HEK293T (cell line): ENCODE data around the gene BCOR.

Source experiments
- ARNT ChIP-seq: fragments of 450-650 bp; IDR thresholded peaks from 2 replicates; pipeline ENCODE4 v1.6.1; 2017; ENCODE audit warnings: mild to moderate bottlenecking
- BHLHE40 ChIP-seq: fragments of 450-650 bp; IDR thresholded peaks from 2 replicates; pipeline ENCODE4 v1.6.1; 2016; ENCODE audit warnings: mild to moderate bottlenecking, moderate library complexity, borderline replicate concordance
- ELF4 ChIP-seq: fragments of 450-650 bp; IDR thresholded peaks from 2 replicates; pipeline ENCODE4 v1.6.1; 2017; ENCODE audit warnings: antibody characterized with exemption
- FOXK2 ChIP-seq: fragments of 450-650 bp; IDR thresholded peaks from 2 replicates; pipeline ENCODE4 v1.6.1; 2016; ENCODE audit warnings: mild to moderate bottlenecking
- FOXM1 ChIP-seq: fragments of 450-650 bp; IDR thresholded peaks from 2 replicates; pipeline ENCODE4 v1.6.1; 2017; ENCODE audit warnings: mild to moderate bottlenecking, borderline replicate concordance
- HDGF ChIP-seq: fragments of 450-650 bp; IDR thresholded peaks from 2 replicates; pipeline ENCODE4 v1.6.1; 2017; ENCODE audit warnings: antibody characterized with exemption, borderline replicate concordance
- LEF1 ChIP-seq: fragments of 450-650 bp; IDR thresholded peaks from 2 replicates; pipeline ENCODE4 v1.6.1; 2017; ENCODE audit warnings: mild to moderate bottlenecking, borderline replicate concordance
- NFRKB ChIP-seq: fragments of 450-650 bp; IDR thresholded peaks from 2 replicates; pipeline ENCODE4 v1.6.1; 2016; ENCODE audit warnings: mild to moderate bottlenecking, moderate library complexity
- SP1 ChIP-seq: fragments of 450-650 bp; IDR thresholded peaks from 2 replicates; pipeline ENCODE4 v1.6.1; 2017
- SUZ12 ChIP-seq: fragments of 450-650 bp; IDR thresholded peaks from 2 replicates; pipeline ENCODE4 v1.6.1; 2016; ENCODE audit warnings: mild to moderate bottlenecking
- TARDBP ChIP-seq: fragments of 450-650 bp; IDR thresholded peaks from 2 replicates; pipeline ENCODE4 v1.6.1; 2016
- ZNF384 ChIP-seq: fragments of 450-650 bp; IDR thresholded peaks from 2 replicates; pipeline ENCODE4 v1.6.1; 2016
- TF ChIP-seq, protein P1 (sequence below): fragments of 450-650 bp; IDR thresholded peaks from 2 replicates; pipeline ENCODE4 v1.6.1; 2016

DNA sequence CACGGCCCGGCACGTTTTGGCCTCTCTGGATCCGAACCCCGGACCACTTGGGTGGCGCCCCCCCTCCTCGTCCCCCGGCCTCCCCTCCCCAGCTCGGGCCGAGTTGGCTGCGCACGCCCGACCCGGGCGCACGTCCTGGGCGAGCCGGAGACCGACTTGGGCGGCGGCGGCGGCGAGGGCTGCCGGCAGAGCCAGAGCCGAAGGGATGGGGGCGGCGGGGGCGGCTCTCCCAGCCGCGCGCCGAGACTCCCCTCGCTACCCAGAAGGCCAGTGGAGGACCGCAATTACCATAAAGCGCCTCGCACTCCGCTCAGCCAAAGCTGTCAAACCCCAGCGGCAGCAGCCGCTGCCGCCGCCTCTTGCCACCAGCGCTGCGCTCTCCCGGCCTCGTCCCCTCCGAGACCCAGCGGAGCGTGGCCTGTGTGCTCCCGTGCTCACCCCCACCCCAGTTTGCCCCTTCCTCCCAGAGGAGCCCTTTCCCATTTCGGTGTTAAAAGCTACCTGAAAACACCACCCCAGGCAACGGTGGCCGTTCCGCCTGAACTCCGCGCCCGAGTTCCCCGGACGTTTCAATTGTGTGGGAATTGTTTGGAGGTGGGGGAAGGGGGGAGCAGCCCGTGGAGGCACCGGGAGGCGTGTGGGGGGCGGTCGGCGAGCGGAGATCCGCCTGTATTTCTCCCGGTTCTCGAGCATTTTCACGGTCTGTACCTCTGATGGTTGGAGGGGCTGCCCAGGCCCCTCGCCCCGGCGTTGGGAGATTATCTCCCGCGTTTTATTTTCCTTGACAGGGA is 701 bp upstream of the BCOR start:
- TF ChIP-seq TARDBP (no peak), SP1 (no peak), ELF4 (no peak), BHLHE40 (no peak), HDGF (no peak), FOXK2 (no peak), ZNF384 (no peak), SUZ12 (no peak), NFRKB (no peak), ARNT (no peak), FOXM1 (no peak), LEF1 (no peak)
- TF ChIP-seq, protein P1, sequence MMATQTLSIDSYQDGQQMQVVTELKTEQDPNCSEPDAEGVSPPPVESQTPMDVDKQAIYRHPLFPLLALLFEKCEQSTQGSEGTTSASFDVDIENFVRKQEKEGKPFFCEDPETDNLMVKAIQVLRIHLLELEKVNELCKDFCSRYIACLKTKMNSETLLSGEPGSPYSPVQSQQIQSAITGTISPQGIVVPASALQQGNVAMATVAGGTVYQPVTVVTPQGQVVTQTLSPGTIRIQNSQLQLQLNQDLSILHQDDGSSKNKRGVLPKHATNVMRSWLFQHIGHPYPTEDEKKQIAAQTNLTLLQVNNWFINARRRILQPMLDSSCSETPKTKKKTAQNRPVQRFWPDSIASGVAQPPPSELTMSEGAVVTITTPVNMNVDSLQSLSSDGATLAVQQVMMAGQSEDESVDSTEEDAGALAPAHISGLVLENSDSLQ = no peak
